Left hindlimb (tissue), 1 donor: ENCODE data around the gene GADD45GIP1.
"Not testable (repeated sequence)": the region's sequence is repeated elsewhere in the genome, so short reads cannot be mapped to it uniquely, and the experiment has no call there.

Experiments
- DNase-seq: peaks from one replicate; pipeline ENCODE4 v3.0.0-alpha.2; 2018

GADD45GIP1 gene

DNA sequence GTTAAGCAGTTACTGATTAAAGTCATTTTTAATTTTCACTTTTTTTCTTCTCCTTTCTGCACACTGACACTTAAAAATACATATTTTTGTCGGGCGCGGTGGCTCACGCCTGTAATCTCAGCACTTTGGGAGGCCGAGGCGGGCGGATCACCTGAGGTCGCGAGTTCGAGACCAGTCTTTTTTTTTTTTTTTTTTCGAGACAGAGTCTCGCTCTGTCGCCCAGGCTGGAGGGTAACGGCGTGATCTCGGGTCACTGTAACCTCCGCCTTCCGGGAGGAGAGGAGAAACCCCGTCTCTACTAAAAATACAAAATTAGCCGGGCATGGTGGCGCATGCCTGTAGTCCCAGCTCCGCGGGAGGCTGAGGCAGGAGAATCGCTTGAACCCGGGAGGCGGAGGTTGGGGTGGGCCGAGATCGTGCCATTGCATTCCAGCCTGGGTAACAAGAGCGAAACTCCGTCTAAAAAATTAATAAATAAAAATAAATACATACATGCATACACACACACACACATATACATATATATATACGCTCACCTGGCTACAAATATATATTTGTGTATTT is 448 bp upstream of the GADD45GIP1 start:
- not testable (repeated sequence) for DNase-seq

DNA sequence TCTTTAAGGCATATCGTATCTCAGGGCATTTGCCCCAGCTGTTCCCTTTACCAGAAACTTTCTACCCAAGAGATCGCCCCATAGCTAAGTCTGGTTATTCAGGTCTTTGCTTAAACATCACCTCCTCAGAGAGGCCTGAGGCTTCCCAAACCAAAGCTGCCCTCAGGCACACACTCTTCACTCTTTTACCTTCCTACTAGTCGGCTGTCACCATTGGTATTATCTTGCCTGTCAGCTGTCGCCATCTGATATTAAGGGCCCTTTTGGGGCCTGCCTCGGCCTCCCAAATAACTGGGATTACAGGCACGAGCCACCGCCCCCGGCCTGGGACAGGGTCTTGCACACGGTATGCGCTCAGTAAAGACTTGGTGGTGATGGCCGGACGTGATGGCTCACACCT is 1.0 kb downstream of the GADD45GIP1 start:
- DNase-seq = no peak

DNA sequence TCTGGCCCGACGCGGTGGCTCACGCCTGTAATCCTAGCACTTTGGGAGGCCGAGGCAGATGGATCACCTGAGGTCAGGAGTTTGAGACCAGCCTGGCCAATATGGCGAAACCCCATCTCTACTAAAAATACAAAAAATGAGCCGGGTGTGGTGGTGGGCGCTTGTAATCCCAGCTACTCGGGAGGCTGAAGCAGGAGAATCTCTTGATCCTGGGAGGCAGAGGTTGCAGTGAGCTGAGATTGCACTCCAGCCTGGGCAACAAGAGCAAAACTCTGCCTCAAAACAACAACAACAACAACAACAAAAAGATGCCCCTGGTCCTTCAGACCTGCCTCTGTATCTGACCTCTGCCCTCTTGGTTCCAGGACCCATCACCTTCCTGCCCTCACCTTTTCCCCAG is 1.4 kb downstream of the GADD45GIP1 start:
- not testable (repeated sequence) for DNase-seq

DNA sequence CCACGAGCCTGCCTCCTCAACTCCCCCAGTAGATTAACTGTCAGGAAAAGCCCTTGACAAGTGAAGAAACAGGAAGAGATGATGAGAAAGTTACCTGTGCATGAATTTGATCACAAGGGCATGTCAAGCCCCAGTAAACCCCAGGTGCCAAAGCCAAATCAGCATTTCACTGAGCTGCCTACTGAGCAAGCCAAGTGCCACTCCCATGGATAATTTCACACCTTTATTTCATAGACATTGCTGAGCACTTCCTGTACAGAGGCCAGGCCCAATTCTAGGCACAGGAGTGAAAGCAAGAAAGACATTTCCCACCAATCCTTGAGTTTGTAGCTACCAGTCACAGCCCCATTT is 2.4 kb downstream of the GADD45GIP1 start:
- DNase-seq = no peak

DNA sequence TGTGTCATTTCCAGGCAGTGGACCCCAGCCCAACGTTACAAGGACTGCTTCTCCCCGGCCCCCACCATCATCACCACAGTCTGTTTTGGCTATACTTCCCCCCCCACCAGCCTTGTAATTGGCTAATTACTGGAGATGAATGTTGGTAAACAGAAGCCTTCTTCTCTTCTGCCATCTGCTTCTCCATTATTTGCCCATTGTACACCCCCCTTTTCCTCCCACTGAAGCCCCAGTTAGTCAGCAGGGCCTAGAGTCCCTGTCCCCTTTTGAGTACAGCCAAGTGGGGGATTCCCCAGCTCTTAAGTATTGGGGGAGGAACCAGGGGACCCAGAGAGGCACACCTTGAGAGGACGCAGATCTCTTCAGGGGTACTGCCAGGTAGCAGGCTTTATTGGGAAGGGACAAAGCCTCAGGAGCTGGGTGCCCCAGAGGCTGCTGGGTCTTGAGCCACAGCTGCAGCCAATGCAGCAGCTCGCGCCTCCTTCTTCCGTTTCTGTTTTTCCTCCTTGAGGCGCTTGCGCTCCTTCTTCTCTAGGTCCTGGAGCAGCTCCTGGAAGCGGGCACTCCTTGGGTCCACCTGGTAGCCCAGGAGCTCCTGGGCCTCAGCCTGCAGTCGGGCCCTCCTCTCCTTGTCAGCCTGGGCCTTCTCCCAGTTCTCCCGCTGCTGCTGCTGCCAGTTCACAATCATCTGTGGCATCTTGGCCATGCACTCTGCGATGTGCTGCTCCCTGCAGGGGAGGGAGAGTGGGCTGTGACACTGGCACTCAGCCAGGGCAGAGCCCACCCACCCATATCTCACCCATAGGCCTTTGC is 3.0 kb downstream of the GADD45GIP1 start:
- DNase-seq = no peak

DNA sequence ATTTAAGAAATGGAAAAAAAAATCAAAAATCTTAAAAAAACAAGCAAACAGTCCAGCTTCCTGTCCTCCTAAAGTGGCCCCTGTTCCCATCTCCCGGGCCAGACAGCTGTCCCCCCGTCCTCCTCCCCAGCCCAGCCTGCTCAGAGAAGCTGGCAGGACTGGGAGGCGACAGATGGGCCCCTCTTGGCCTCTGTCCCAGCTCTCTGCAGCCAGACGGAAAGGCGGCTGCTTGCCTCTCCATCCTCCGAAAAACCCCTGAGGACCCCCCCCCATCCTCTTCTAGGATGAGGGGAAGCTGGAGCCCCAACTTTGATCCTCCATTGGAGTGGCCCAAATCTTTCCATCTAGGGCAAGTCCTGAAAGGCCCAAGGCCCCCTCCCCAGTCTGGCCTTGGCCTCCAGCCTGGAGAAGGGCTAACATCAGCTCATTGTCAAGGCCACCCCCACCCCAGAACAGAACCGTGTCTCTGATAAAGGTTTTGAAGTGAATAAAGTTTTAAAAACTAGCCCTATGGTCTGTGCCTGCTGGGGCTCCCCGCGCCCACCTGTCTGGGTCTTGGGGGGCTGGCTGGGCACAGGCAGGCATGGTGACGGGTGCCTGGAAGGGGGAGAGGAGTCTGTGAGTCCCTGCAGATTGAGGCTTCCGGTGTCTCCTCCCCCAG is 3.8 kb downstream of the GADD45GIP1 start:
- DNase-seq = peak; percentile 83

DNA sequence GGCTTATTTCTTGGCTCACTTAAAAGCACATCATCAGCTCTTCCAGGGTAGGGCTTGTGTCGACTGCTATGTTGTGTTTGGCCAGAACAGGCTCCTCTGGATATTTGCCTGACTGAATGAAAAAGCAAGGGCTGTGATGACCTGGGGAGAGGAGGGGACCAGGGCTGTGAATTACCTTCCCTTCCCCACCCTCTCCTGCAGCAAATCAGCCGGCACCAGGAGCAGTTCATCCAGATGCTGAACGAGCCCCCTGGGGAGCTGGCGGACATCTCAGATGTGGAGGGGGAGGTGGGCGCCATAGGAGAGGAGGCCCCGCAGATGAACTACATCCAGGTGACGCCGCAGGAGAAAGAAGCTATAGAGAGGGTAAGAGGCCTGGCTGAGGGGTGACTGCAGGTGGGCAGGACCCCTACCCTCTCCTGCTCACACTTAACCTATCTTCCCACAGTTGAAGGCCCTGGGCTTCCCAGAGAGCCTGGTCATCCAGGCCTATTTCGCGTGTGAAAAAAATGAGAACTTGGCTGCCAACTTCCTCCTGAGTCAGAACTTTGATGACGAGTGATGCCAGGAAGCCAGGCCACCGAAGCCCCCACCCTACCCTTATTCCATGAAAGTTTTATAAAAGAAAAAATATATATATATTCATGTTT is 4.4 kb downstream of the GADD45GIP1 start:
- peak; percentile 55 for DNase-seq

DNA sequence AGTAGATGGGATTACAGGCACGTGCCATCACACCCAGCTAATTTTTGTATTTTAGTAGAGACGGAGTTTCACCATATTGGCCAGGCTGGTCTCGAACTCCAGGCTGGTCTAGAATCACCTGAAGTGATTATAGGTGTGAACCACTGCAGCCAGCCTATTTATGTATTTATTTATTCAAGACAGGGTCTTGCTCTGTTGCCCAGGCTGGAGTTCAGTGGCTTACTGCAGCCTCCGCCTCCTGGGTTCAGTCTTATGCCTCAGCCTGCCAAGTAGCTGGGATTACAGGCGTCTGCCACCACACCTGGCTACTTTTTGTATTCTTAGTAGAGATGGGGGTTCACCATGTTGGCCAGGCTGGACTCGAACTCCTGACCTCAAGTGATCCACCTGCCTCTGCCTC is 5.0 kb downstream of the GADD45GIP1 start:
- not testable (repeated sequence) for DNase-seq

DNA sequence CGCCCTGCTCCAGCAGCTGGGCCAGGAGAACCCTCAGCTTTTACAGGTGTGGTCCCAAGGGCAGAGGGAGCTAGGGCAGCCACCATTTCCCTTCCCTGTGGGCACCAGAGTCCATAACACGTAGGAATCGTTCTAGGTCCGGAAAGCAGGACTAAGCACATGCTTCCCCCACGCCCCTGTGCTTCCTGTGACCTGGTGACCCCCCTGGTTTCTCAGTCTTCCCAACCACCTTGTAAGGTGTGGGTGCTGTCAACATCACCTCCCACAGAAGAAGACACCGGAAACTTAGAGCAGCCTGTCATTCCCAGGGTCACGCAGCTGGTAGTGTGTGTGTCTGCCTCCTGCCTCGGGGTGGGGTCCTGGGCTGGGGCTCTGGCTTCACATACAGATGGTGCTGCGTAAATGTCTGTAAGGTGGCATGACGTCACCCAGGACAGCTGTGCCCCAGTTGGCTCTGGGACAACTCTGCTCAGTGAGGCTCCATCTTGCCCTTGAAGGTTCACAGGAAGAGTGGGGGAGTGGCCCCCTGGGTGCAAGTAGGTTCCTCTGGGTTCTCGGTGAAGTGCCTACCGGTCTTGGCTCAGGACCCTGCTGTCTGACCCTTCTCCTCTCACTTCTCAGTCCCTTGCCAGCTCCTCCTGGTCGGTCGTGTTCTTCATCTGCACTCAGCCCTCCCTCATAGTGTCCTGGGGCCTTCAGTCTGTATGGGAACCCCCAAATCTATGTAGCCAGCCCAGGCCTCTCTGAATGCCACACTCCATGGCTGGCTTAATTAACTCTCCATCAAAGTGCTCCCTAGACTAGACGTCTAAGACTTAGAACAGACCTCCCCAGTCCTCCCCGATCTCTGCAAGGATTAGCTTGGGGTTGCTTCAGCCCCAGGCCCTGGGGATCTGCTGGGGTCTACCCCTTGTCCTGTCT is 7.4 kb downstream of the GADD45GIP1 start:
- no peak for DNase-seq

DNA sequence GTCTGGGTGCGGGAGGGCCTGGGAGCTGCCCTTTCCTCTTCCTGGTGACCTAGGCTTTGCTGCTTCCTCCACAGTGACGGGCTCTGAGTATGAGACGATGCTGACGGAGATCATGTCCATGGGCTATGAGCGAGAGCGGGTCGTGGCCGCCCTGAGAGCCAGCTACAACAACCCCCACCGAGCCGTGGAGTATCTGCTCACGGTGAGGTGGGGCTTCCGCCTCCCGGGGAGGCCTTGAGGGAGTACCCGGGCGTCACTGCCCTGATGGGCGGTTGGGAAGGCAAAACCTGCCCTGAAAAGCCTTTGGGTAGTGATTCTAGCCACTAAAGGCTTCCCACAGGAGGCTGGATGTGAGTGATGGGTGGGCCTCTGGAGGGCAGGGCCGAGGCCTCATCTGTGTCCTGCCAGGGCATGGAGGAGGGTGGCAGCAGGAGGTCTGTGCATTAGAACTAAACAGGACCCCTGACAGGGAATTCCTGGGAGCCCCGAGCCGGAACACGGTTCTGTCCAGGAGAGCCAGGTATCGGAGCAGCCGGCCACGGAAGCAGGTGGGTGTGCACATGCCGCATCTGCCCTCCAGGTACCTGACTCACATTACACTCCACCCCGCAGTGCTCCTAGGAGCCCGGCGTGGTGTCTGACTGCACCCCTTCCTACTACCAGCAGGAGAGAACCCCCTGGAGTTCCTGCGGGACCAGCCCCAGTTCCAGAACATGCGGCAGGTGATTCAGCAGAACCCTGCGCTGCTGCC is 8.2 kb downstream of the GADD45GIP1 start:
- no peak for DNase-seq

DNA sequence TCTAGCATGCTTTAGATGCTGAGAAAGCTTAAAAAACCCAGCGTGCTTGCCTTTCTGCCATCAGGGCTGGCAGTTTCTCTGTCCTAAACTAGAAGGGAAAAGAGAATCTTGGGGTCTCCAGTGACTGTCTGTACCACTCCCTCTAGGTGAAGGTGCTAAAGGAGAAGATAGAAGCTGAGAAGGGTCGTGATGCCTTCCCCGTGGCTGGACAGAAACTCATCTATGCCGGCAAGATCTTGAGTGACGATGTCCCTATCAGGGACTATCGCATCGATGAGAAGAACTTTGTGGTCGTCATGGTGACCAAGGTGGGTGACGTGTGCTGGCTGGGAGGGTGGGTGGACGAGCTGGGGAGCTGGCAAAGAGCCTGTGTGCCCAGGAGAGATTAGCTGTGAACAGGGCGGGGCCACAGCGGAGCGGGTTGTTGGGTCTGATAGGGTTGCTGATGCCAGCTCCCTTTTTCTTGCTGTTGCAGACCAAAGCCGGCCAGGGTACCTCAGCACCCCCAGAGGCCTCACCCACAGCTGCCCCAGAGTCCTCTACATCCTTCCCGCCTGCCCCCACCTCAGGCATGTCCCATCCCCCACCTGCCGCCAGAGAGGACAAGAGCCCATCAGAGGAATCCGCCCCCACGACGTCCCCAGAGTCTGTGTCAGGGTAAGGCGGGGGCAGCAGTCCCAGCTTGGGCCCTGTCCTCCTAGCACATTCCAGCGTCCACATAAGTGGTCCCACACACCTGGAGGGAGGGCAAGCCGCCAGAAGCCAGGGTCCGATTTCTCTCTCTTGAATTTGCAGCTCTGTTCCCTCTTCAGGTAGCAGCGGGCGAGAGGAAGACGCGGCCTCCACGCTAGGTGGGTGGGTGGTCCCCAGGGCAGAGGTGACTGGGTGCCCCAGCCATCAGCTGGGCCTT is 9.1 kb downstream of the GADD45GIP1 start:
- DNase-seq = no peak

DNA sequence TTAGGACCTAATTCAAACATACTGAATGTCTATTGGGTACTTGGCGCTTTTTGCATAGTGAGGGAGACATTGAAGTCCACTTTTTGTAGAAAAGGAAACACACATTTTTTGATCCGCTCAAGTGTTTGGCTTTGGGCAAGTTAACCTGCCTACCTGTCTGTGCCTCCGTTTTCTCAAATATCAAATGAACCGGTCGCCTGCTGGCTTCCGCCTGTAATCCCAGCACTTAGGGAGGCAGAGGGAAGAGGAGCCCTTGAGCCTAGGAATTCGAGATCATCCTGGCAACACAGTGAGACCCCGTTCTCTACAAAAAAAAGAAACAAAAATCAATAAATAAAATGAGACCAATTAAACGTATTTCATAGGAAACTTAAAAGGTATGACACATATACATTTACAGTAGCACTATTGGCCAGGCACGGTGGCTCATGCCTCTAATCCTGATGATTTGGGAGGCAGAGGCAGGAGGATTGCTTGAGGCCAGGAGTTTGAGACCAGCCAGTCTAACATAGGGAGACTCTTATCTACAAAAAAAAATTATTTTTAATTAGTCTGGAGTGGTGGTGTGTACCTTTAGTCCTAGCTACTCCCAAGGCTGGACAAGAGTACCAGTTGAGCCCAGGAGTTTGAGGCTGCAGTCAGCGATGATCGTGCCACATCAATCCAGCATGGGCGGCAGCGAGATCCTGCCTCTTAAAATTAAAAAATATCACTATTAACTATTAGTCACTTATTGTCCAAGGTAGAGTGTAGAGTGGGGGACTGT is 10.1 kb downstream of the GADD45GIP1 start:
- DNase-seq = no peak

DNA sequence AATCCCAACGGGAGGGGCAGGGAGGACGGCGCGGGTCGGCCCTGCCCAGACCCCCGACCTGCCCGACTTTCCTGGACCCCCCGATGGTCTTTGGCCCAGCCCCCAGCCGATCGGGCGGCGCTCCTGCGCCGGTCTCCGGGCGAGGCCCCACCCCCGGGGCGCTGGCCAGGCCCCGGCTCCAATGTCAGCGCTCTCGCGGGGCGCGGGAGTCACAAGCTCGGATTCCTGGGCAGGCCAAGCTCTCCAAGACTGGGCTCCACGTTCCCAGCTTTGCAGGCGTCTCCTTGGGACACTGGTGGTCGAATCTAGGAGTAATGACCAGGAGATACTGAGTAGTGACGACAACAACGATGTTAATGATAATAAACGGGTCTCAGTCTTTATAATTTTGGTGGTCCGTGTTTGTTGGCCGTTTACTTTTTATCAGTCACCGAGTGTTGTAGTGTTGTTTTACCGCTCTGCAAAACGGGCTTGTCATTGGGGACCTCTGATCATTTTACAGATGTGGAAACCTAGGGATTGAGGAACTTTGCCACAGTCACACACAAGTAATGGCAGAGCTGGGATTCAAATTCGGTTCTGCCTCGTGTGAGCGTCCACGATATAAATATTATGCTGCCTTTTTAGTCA is 10.8 kb downstream of the GADD45GIP1 start:
- DNase-seq = peak; percentile 80

DNA sequence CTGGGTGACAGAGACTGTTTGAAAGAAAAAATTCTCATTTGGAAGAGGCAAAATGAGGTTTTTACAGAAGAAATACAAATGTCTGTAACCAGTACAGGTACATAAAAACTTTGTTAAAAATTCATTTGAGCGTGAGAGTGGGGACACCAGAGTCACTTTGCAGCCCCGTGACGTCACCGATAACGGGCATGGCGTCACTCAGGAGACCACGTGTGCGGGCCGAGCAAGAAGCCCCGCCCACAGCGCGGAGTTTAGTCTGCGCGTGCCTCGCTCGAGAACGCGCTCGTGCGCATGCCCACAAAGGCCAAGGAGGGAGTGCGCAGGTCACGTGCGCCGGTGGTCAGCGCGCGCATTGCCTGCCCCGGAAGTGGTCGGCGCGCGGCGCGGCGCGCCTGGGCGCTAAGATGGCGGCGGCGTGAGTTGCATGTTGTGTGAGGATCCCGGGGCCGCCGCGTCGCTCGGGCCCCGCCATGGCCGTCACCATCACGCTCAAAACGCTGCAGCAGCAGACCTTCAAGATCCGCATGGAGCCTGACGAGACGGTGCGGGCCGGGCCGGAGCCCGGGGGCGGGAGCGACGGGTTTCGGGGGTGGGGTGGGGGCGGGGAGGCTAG is 11.4 kb downstream of the GADD45GIP1 start, which contains the start of gene RAD23A:
RAD23A (plus strand) TSS at position 384 of the 613 bp plus-strand sequence; CDS start at position 471, 87 bp downstream.
- peak; percentile 98 for DNase-seq

DNA sequence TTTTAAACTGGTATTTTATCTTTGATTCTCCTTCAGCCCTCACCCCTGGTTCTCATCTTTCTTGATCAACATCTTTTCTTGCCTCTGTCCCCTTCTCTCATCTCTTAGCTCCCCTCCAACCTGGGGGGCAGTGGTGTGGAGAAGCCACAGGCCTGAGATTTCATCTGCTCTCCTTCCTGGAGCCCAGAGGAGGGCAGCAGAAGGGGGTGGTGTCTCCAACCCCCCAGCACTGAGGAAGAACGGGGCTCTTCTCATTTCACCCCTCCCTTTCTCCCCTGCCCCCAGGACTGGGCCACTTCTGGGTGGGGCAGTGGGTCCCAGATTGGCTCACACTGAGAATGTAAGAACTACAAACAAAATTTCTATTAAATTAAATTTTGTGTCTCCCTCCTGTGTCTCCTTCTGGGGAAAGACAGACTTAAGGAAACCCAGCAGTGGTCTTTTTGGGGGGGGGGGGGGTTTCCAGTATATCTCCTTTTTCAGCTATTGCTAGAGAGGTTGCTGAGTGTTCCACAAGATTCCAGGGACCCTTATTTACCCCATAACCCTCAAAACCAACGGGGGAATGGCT is 12.8 kb downstream of the GADD45GIP1 start:
- no peak for DNase-seq

DNA sequence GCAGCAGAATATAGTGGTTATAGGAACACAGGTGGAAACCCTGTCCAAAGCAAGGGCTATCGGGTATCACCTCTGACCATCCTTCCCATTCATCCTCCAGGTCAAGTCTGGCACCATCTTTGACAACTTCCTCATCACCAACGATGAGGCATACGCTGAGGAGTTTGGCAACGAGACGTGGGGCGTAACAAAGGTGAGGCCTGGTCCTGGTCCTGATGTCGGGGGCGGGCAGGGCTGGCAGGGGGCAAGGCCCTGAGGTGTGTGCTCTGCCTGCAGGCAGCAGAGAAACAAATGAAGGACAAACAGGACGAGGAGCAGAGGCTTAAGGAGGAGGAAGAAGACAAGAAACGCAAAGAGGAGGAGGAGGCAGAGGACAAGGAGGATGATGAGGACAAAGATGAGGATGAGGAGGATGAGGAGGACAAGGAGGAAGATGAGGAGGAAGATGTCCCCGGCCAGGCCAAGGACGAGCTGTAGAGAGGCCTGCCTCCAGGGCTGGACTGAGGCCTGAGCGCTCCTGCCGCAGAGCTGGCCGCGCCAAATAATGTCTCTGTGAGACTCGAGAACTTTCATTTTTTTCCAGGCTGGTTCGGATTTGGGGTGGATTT is 13.5 kb downstream of the GADD45GIP1 start:
- DNase-seq = no peak

DNA sequence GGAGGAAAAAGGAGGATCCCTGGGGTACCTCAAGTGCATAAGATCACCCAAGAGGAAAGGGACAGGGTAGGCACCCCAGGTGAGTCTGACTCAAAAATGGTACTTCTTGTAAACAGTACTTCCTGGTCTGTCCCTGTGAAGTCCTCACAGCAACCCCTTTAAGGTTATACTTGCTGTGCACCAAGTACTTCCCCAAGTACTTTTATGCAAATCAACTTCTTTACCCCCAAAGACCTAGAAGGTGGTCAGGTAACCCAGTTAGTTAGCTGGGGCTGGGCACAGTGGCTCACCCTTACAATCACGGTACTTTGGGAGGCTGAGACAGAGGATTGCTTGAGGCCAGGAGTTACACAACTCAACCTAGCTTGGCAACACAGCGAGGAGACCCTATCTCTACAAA is 16.1 kb downstream of the GADD45GIP1 start:
- no peak for DNase-seq

DNA sequence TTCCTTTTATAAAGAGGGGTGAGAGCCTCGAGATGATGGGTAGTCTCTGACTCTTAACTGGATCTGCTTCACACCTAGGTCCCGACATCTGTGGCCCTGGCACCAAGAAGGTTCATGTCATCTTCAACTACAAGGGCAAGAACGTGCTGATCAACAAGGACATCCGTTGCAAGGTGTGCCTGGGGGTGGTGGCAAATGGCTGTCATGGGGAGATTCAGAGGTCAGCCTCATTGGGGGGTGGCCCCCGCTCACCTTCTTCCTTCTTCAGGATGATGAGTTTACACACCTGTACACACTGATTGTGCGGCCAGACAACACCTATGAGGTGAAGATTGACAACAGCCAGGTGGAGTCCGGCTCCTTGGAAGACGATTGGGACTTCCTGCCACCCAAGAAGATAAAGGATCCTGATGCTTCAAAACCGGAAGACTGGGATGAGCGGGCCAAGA is 17.0 kb downstream of the GADD45GIP1 start:
- DNase-seq = no peak
